H9 (cell line): ENCODE results near the gene ITGB2. TPM values are rescaled to one million over a fixed set of nuclear protein-coding genes. Genes with fewer than 3 reads are reported as not detected.

Experiments
- DNase-seq: peaks from one replicate; pipeline ENCODE4 v3.0.0-alpha.2; 2017
- H2AFZ ChIP-seq: one replicate; pipeline ENCODE4 v1.6.1; 2013; ENCODE audit warnings: mild to moderate bottlenecking, low read length, control low read depth, moderate library complexity
- H2AK5ac ChIP-seq: 2 replicates; pipeline ENCODE4 v1.6.1; 2013; ENCODE audit warnings: low read length, control low read depth, mixed read lengths; ENCODE audit not compliant: insufficient read length
- H2BK120ac ChIP-seq: one replicate; pipeline ENCODE4 v1.6.1; 2013; ENCODE audit warnings: low read depth, mild to moderate bottlenecking, low read length, control low read depth, inconsistent platforms; ENCODE audit not compliant: poor library complexity, severe bottlenecking
- H2BK12ac ChIP-seq: 2 replicates; pipeline ENCODE4 v1.6.1; 2013; ENCODE audit warnings: low read length, control low read depth, mixed read lengths, low read depth; ENCODE audit not compliant: insufficient read length
- H2BK15ac ChIP-seq: 2 replicates; pipeline ENCODE4 v1.6.1; 2013; ENCODE audit warnings: low read depth, low read length, control low read depth
- H2BK20ac ChIP-seq: one replicate; pipeline ENCODE4 v1.6.1; 2013; ENCODE audit warnings: low read depth, mild to moderate bottlenecking, low read length, control low read depth, inconsistent platforms; ENCODE audit not compliant: poor library complexity, severe bottlenecking
- H2BK5ac ChIP-seq: 2 replicates; pipeline ENCODE4 v1.6.1; 2013; ENCODE audit warnings: low read length, control low read depth, mixed read lengths; ENCODE audit not compliant: insufficient read length
- H3K14ac ChIP-seq: 2 replicates; pipeline ENCODE4 v1.6.1; 2013; ENCODE audit warnings: low read length, control low read depth; ENCODE audit not compliant: insufficient read depth
- H3K18ac ChIP-seq: 2 replicates; pipeline ENCODE4 v1.6.1; 2013; ENCODE audit warnings: low read depth, mild to moderate bottlenecking, mixed read lengths, low read length, control low read depth; ENCODE audit not compliant: insufficient read length
- H3K23ac ChIP-seq: 2 replicates; pipeline ENCODE4 v1.6.1; 2013; ENCODE audit warnings: low read length, control low read depth, mixed read lengths, low read depth; ENCODE audit not compliant: insufficient read length
- H3K23me2 ChIP-seq: 2 replicates; pipeline ENCODE4 v1.6.1; 2013; ENCODE audit warnings: low read depth, mild to moderate bottlenecking, mixed read lengths, low read length, control low read depth; ENCODE audit not compliant: insufficient read length, poor library complexity, severe bottlenecking
- H3K27ac ChIP-seq: 2 replicates; pipeline ENCODE4 v1.5.1; 2013; ENCODE audit warnings: low read length, control low read depth, mixed read lengths, low read depth; ENCODE audit not compliant: insufficient read length
- H3K27me3 ChIP-seq: 2 replicates; pipeline ENCODE4 v1.6.1; 2013; ENCODE audit warnings: low read length, control low read depth, inconsistent platforms; ENCODE audit not compliant: insufficient read depth
- H3K4ac ChIP-seq: 2 replicates; pipeline ENCODE4 v1.6.1; 2013; ENCODE audit warnings: low read depth, mild to moderate bottlenecking, control low read depth, inconsistent platforms, low read length, moderate library complexity
- H3K4me1 ChIP-seq: 2 replicates; pipeline ENCODE4 v1.6.1; 2013; ENCODE audit warnings: low read length, control low read depth, inconsistent platforms; ENCODE audit not compliant: insufficient read depth
- H3K4me2 ChIP-seq: 2 replicates; pipeline ENCODE4 v1.6.1; 2013; ENCODE audit warnings: low read length, control low read depth, mixed read lengths; ENCODE audit not compliant: insufficient read length, insufficient read depth
- H3K56ac ChIP-seq: 2 replicates; pipeline ENCODE4 v1.6.1; 2013; ENCODE audit warnings: low read depth, mild to moderate bottlenecking, mixed read lengths, low read length, control low read depth; ENCODE audit not compliant: insufficient read length
- H3K79me1 ChIP-seq: 2 replicates; pipeline ENCODE4 v1.6.1; 2013; ENCODE audit warnings: low read depth, mild to moderate bottlenecking, moderate library complexity, low read length, control low read depth, inconsistent platforms; ENCODE audit not compliant: insufficient read depth, poor library complexity, severe bottlenecking
- H3K79me2 ChIP-seq: 2 replicates; pipeline ENCODE4 v1.6.1; 2013; ENCODE audit warnings: low read length, control low read depth, inconsistent platforms; ENCODE audit not compliant: insufficient read depth
- H3K9ac ChIP-seq: 2 replicates; pipeline ENCODE4 v1.6.1; 2013; ENCODE audit warnings: low read length, control low read depth, mixed read lengths; ENCODE audit not compliant: insufficient read length; ENCODE audit errors: extremely low read depth
- H3K9me3 ChIP-seq: one replicate; pipeline ENCODE4 v1.6.1; 2013; ENCODE audit warnings: low read depth, low read length, inconsistent platforms; ENCODE audit not compliant: control insufficient read depth
- H3T11ph ChIP-seq: one replicate; pipeline ENCODE4 v1.6.1; 2013; ENCODE audit warnings: mild to moderate bottlenecking, low read length, control low read depth, inconsistent platforms
- H4K20me1 ChIP-seq: one replicate; pipeline ENCODE4 v1.6.1; 2013; ENCODE audit not compliant: control insufficient read depth, insufficient read length, insufficient read depth
- H4K5ac ChIP-seq: 2 replicates; pipeline ENCODE4 v1.6.1; 2013; ENCODE audit warnings: low read depth, mild to moderate bottlenecking, mixed read lengths, low read length, control low read depth; ENCODE audit not compliant: insufficient read length
- H4K8ac ChIP-seq: replicated peaks from 2 replicates; pipeline ENCODE4 v1.6.1; 2013; ENCODE audit warnings: low read length, control low read depth, mixed read lengths, low read depth; ENCODE audit not compliant: insufficient read length
- H4K91ac ChIP-seq: 2 replicates; pipeline ENCODE4 v1.6.1; 2013; ENCODE audit warnings: low read depth, mild to moderate bottlenecking, moderate library complexity, mixed read lengths, low read length, control low read depth; ENCODE audit not compliant: insufficient read length
- H3K27ac Mint-ChIP-seq, 3 experiments: 2 replicates in 2 of 3; 3 replicates in 1 of 3; pipeline ENCODE4 v1.8.0; 2020 to 2021; ENCODE audit warnings: mixed read lengths in 3 of 3, mild to moderate bottlenecking in 1 of 3, moderate library complexity in 1 of 3
- H3K27me3 Mint-ChIP-seq: 2 replicates; pipeline ENCODE4 v1.8.0; 2021; ENCODE audit warnings: low read depth, mild to moderate bottlenecking, moderate library complexity, mixed read lengths
- H3K36me3 Mint-ChIP-seq, 3 experiments: 2 replicates in 2 of 3; 3 replicates in 1 of 3; pipeline ENCODE4 v1.8.0; 2020 to 2021; ENCODE audit warnings: low read depth in 3 of 3, mixed read lengths in 3 of 3; ENCODE audit not compliant: insufficient read depth in 1 of 3
- H3K4me1 Mint-ChIP-seq, 2 experiments: 2 replicates each; pipeline ENCODE4 v1.8.0; 2020; ENCODE audit warnings: mixed read lengths in 2 of 2
- H3K4me3 Mint-ChIP-seq, 2 experiments: 2 replicates in 1 of 2; 3 replicates in 1 of 2; pipeline ENCODE4 v1.8.0; 2020 to 2021; ENCODE audit warnings: mild to moderate bottlenecking in 2 of 2, mixed read lengths in 2 of 2, moderate library complexity in 1 of 2
- H3K9me3 Mint-ChIP-seq, 2 experiments: 2 replicates in 1 of 2; 3 replicates in 1 of 2; pipeline ENCODE4 v1.8.0; 2020; ENCODE audit warnings: mild to moderate bottlenecking in 2 of 2, mixed read lengths in 2 of 2, moderate library complexity in 1 of 2
- WGBS: extraction: QIAGEN DNeasy Blood & Tissue Kit; methylation state at CpG from one replicate; pipeline ENCODE4 v1.1.7; 2013; ENCODE audit warnings: missing lambda C conversion rate, low lambda C conversion rate, mixed read lengths; ENCODE audit not compliant: insufficient read length; ENCODE audit errors: extremely low coverage; 5-methylcytosine and 5-hydroxymethylcytosine counted together
- total RNA-seq: library from RNA; stranded (reverse); gene quantifications from 2 replicates; pipeline ENCODE4 v1.2.1, GENCODE V29; 2021
- TF ChIP-seq, protein P1 (sequence below): fragments of 200-600 bp; sonication (generic); conservative IDR thresholded peaks from 3 replicates; pipeline ENCODE4 v1.8.0; 2021; ENCODE audit warnings: antibody characterized with exemption, mild to moderate bottlenecking

ITGB2 gene
- total RNA-seq, 1 experiment from 2014 or later = 1.1 TPM

DNA sequence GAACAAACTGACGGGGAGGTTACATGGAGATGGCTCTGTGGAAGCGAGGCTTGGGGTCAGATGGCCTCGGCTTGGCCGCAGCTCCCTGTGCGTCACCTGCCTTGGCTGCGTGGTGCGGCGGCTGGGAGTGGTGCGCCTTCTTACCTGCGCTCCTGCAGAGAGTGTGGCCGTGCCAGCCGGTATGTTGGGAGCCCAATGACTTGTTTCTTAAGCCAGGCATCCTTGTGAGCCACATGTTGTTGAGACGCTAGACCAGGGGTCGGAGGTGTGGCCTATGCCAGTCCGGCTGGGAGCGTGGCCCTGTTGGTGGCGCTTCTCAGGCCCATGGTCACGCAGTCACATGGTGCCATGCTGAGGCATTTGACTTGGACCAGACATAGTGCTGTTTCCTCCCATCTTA is 29.7 kb upstream of the ITGB2 start:
- Histone ChIP-seq H2BK5ac (no peak overlapping the region), H2AK5ac (no peak overlapping the region), H4K20me1 (no peaks in the 10 kb centered on the region), H2BK15ac (no peak overlapping the region), H3K4ac (no peak overlapping the region), H3K9ac (no peak overlapping the region), H3K27me3 (no peaks in the 10 kb centered on the region), H3K4me2 (no peak overlapping the region), H2BK12ac (no peak overlapping the region), H3K23me2 (no peaks in the 10 kb centered on the region), H3T11ph (no peak overlapping the region), H3K79me1 (peaks cover 3% of the 10 kb centered on the region), H2BK120ac (no peak overlapping the region), H3K9me3 (no peaks in the 10 kb centered on the region), H3K4me1 (no peaks in the 10 kb centered on the region), H3K27ac (no peak overlapping the region), H2AFZ (no peak overlapping the region), H4K5ac (no peak overlapping the region), H3K56ac (no peak overlapping the region), H2BK20ac (no peak overlapping the region), H4K91ac (no peak overlapping the region), H3K79me2 (peaks cover 32% of the 10 kb centered on the region; the same call in 1 of the 2 replicates), H4K8ac (no peak overlapping the region), H3K18ac (no peak overlapping the region), H3K14ac (no peak overlapping the region), H3K23ac (no peak overlapping the region)
- peaks cover 2 to 4% of the 10 kb centered on the region in 2 experiments; a peak in 3 of 4 replicates for H3K4me1 Mint-ChIP-seq
- peaks cover 15 to 32% (median 26%) of the 10 kb centered on the region in 3 experiments; a peak in 6 of 7 replicates for H3K36me3 Mint-ChIP-seq
- no CpG with 5 or more reads among the region's 18 CpGs for WGBS
- peaks cover 2% of the 10 kb centered on the region; the same call in 1 of the 2 replicates for H3K27me3 Mint-ChIP-seq
- TF ChIP-seq, protein P1, sequence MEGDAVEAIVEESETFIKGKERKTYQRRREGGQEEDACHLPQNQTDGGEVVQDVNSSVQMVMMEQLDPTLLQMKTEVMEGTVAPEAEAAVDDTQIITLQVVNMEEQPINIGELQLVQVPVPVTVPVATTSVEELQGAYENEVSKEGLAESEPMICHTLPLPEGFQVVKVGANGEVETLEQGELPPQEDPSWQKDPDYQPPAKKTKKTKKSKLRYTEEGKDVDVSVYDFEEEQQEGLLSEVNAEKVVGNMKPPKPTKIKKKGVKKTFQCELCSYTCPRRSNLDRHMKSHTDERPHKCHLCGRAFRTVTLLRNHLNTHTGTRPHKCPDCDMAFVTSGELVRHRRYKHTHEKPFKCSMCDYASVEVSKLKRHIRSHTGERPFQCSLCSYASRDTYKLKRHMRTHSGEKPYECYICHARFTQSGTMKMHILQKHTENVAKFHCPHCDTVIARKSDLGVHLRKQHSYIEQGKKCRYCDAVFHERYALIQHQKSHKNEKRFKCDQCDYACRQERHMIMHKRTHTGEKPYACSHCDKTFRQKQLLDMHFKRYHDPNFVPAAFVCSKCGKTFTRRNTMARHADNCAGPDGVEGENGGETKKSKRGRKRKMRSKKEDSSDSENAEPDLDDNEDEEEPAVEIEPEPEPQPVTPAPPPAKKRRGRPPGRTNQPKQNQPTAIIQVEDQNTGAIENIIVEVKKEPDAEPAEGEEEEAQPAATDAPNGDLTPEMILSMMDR = no peak
- H3K9me3 Mint-ChIP-seq = no peaks in the 10 kb centered on the region
- DNase-seq = no peak
- no peak overlapping the region for H3K27ac Mint-ChIP-seq
- H3K4me3 Mint-ChIP-seq = no peak overlapping the region; a peak in 1 of 5 replicates
